Lower lobe of right lung (tissue), 2 donors: ENCODE results near the gene GSG1. TPM values are rescaled to one million over a fixed set of nuclear protein-coding genes. Genes with fewer than 3 reads are reported as not detected.

Experiments
- ATAC-seq, 2 donors: fragments of 200-7000 bp; cut with Tn5 transposase; one replicate each; pipeline ENCODE4 v1.9.1; 2020 to 2022; ENCODE audit warnings: mild to moderate bottlenecking in 2 of 2, moderate library complexity in 2 of 2
- DNase-seq: peaks from one replicate; pipeline ENCODE4 v3.0.0-alpha.2; 2020
- H3K27ac ChIP-seq: fragments of 200-600 bp; one replicate; pipeline ENCODE4 v1.8.0; 2022
- H3K27me3 ChIP-seq: fragments of 200-600 bp; one replicate; pipeline ENCODE4 v1.8.0; 2022; ENCODE audit warnings: low read depth
- H3K36me3 ChIP-seq: fragments of 200-600 bp; one replicate; pipeline ENCODE4 v1.8.0; 2022; ENCODE audit warnings: mild to moderate bottlenecking
- H3K4me1 ChIP-seq: fragments of 200-600 bp; one replicate; pipeline ENCODE4 v1.8.0; 2022
- H3K4me3 ChIP-seq: fragments of 200-600 bp; one replicate; pipeline ENCODE4 v1.8.0; 2022; ENCODE audit warnings: mild to moderate bottlenecking
- H3K9me3 ChIP-seq: fragments of 200-600 bp; one replicate; pipeline ENCODE4 v1.8.0; 2022
- CTCF ChIP-seq: fragments of 200-600 bp; IDR thresholded peaks from one replicate; pipeline ENCODE4 v1.8.0; 2022; ENCODE audit warnings: antibody characterized with exemption, mild to moderate bottlenecking
- intact Hi-C: fragments of 100-400 bp; cut with DNase I; formaldehyde crosslinking; loops from one replicate; pipeline ENCODE4 v1.11.0; 2022
- total RNA-seq: library from RNA; stranded (reverse); fragmentation: NEBNext Ultra II Directional; extraction: Animal tissue kit (Norgen Biotek cat#: 25700); gene quantifications from one replicate; pipeline ENCODE4 v1.2.1, GENCODE V29; 2021
- donor health status: DM: no; HTN: yes; CAD: no; lungs with severe emphysema.

GSG1 gene
- total RNA-seq, 1 donor from 2014 or later, result not detected

GRCh38 chr12:13075118-13075480, 28.4 kb downstream of the GSG1 start:
- DNase-seq (no peak), ATAC-seq (no peak)
- Histone ChIP-seq H3K9me3 (no peaks in the 10 kb centered on the region), H3K27ac (no peak overlapping the region), H3K4me3 (no peak overlapping the region), H3K36me3 (peaks cover 11% of the 10 kb centered on the region), H3K27me3 (no peaks in the 10 kb centered on the region), H3K4me1 (no peaks in the 10 kb centered on the region)
- intact Hi-C loops, result no loop called here
- TF ChIP-seq CTCF, result no peak

DNA sequence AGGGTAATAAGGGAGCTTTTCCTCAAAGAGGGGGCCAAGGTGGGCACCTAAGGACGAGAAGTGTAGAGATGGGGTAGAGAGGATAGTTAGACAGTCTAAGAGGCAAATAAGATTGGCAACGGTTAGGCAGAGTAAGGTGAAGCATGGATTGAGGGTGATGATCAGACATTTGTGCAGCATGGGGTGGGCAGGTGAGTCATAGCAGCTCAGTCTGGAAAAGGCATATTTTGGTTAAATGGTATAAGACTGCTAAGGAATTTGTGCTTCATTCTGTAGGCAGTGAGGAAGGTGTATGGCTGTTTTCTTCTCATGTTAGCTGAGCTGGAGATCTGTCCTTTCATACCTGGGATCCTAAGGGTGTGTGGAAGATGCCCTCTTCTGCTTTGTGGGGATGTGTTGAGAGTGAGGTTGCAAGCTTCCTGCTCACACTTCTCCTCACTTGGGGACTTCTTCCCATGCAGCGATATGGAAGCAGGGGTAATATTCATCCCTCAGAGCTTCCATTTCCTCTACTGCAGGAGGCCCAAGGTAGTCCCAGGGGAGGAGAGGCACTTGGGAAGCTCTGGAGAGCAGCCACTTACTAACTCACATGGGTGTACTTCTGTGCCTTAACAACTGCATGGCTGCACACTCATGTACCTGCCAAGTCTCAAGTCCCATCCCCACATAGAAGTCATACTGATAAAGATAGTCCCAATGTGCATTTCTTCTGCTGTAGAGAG, 28.9 kb downstream of the GSG1 start:
- peak in 1 of 2 donors; percentile 43 for ATAC-seq

GRCh38 chr12:13073173-13073572, 30.3 kb downstream of the GSG1 start:
- ATAC-seq, result no peak
- Histone ChIP-seq H3K4me3 (no peak overlapping the region), H3K27me3 (no peaks in the 10 kb centered on the region), H3K4me1 (no peaks in the 10 kb centered on the region), H3K36me3 (peaks cover 23% of the 10 kb centered on the region), H3K9me3 (no peaks in the 10 kb centered on the region), H3K27ac (no peak overlapping the region)
- intact Hi-C loops, result no loop called here
- TF ChIP-seq CTCF, result no peak
- no peak for DNase-seq

More for the DNA sequence above, 28.9 kb downstream of the GSG1 start:
- no peaks in the 10 kb centered on the region for H3K27me3 ChIP-seq
- no peak overlapping the region for H3K4me3 ChIP-seq
- H3K4me1 ChIP-seq, result no peaks in the 10 kb centered on the region
- peaks cover 11% of the 10 kb centered on the region for H3K36me3 ChIP-seq
- no peak for DNase-seq
- intact Hi-C loops, result no loop called here
- TF ChIP-seq CTCF, result no peak
- no peaks in the 10 kb centered on the region for H3K9me3 ChIP-seq
- H3K27ac ChIP-seq, result no peak overlapping the region

GRCh38 chr12:13071305-13072280, 31.9 kb downstream of the GSG1 start:
- H3K9me3 ChIP-seq, result no peaks in the 10 kb centered on the region
- ATAC-seq (no peak), DNase-seq (no peak)
- H3K36me3 ChIP-seq, result peaks cover 28% of the 10 kb centered on the region
- no peak for TF ChIP-seq CTCF
- H3K4me3 ChIP-seq, result no peak overlapping the region
- intact Hi-C loops, result no loop called here
- no peak overlapping the region for H3K27ac ChIP-seq
- H3K4me1 ChIP-seq, result no peaks in the 10 kb centered on the region
- H3K27me3 ChIP-seq, result no peaks in the 10 kb centered on the region

- no peak overlapping the region for H3K4me3 ChIP-seq
- intact Hi-C loops, result no loop called here
Observed at GRCh38 chr12:13069380-13069779, 34.1 kb downstream of the GSG1 start.

More at GRCh38 chr12:13069380-13069779, 34.1 kb downstream of the GSG1 start:
- Histone ChIP-seq H3K27me3 (no peaks in the 10 kb centered on the region), H3K27ac (no peak overlapping the region), H3K4me1 (no peaks in the 10 kb centered on the region), H3K36me3 (peaks cover 22% of the 10 kb centered on the region), H3K9me3 (no peaks in the 10 kb centered on the region)
- ATAC-seq (no peak), DNase-seq (no peak)
- TF ChIP-seq CTCF, result no peak
